GM18505 (cell line): ENCODE data around the gene SPIRE2.
"Not testable (repeated sequence)": the region's sequence is repeated elsewhere in the genome, so short reads cannot be mapped to it uniquely, and the experiment has no call there.

Experiments used
- ATAC-seq: cut with Tn5 transposase; IDR thresholded peaks from one replicate; pipeline ENCODE4 v1.9.1; 2021; ENCODE audit not compliant: unreplicated experiment
- POLR2A ChIP-seq: IDR thresholded peaks from 4 replicates; pipeline ENCODE4 v1.6.1; 2011; ENCODE audit warnings: borderline replicate concordance; ENCODE audit not compliant: insufficient read depth, insufficient read length; ENCODE audit errors: extremely low read depth

The SPIRE2 gene

GRCh38 chr16:89828199-89828869 lies at the start of gene SPIRE2:
SPIRE2 (plus strand) TSS chr16:89828475; CDS start chr16:89828551, 76 bp downstream.
- TF ChIP-seq POLR2A: no peak
- ATAC-seq: no peak

GRCh38 chr16:89779231-89779908 lies 48.9 kb upstream of the SPIRE2 start:
- no peak for TF ChIP-seq POLR2A
- no peak for ATAC-seq

GRCh38 chr16:89779909-89780305 lies 48.4 kb upstream of the SPIRE2 start:
- TF ChIP-seq POLR2A: no peak
- no peak for ATAC-seq

GRCh38 chr16:89782489-89782888 lies 45.8 kb upstream of the SPIRE2 start:
- no peak for ATAC-seq
- TF ChIP-seq POLR2A: no peak

GRCh38 chr16:89783952-89784351 lies 44.3 kb upstream of the SPIRE2 start:
- not testable (repeated sequence) for ATAC-seq

GRCh38 chr16:89784406-89784805 lies 43.9 kb upstream of the SPIRE2 start:
- no peak for ATAC-seq
- TF ChIP-seq POLR2A: no peak

GRCh38 chr16:89785523-89786155 lies 42.6 kb upstream of the SPIRE2 start:
- no peak for ATAC-seq
- no peak for TF ChIP-seq POLR2A

GRCh38 chr16:89786474-89787364 lies 41.6 kb upstream of the SPIRE2 start:
- no peak for ATAC-seq

GRCh38 chr16:89787365-89787805 lies 40.9 kb upstream of the SPIRE2 start:
- ATAC-seq: no peak
- TF ChIP-seq POLR2A: no peak

More at GRCh38 chr16:89786474-89787364, 41.6 kb upstream of the SPIRE2 start:
- TF ChIP-seq POLR2A: no peak

- TF ChIP-seq POLR2A: no peak
- ATAC-seq: no peak
Observed at GRCh38 chr16:89791278-89791995, 36.8 kb upstream of the SPIRE2 start.

GRCh38 chr16:89793092-89793491 lies 35.2 kb upstream of the SPIRE2 start:
- ATAC-seq: not testable (repeated sequence)

GRCh38 chr16:89793955-89794354 lies 34.3 kb upstream of the SPIRE2 start:
- no peak for ATAC-seq
- TF ChIP-seq POLR2A: no peak

GRCh38 chr16:89795676-89796075 lies 32.6 kb upstream of the SPIRE2 start:
- ATAC-seq: no peak
- TF ChIP-seq POLR2A: no peak
